ENCODE measurements around the gene PSMB9.
"Not testable (repeated sequence)": the region's sequence is repeated elsewhere in the genome, so short reads cannot be mapped to it uniquely, and the experiment has no call there.

The PSMB9 gene

DNA sequence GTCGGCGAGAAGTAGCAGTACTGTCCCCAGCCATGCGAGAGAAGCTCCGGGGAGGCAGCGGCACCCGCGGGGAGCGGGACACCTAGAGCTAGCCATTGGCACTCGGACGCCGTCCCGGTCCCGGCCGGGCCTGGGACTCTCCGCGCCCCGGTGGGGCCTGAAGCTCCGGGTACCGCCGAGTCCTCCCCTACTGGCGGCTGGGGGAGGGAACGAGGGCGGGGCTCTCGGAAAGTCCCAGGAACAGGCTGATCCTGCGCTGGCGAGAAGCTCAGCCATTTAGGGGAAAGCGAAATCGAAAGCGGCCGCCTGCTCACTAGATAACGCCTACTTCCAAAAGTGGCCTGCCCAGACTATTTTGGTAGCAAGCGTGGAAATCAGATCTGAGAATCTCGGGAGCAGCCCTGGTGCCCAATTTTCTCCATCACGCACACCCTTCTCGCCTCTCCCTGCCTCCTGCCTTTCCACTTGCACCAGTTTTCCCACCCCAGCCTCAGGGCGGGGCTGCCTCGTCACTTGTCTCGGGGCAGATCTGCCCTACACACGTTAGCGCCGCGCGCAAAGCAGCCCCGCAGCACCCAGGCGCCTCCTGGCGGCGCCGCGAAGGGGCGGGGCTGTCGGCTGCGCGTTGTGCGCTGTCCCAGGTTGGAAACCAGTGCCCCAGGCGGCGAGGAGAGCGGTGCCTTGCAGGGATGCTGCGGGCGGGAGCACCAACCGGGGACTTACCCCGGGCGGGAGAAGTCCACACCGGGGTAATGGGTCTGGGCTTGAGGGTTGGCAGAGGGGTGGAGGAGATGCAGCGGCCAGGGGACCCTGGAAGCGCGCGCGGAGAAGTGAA, at the start of gene PSMB9, which contains the start of gene TAP1:
Gene PSMB9, plus strand, starts transcription at position 652 of the 835 bp plus-strand sequence. Its CDS starts 38 bp downstream, at position 690.
Gene TAP1, minus strand, starts transcription at position 164 of the 835 bp plus-strand sequence. Its CDS starts 68 bp downstream, at position 96.
- TF ChIP-seq, protein P1, sequence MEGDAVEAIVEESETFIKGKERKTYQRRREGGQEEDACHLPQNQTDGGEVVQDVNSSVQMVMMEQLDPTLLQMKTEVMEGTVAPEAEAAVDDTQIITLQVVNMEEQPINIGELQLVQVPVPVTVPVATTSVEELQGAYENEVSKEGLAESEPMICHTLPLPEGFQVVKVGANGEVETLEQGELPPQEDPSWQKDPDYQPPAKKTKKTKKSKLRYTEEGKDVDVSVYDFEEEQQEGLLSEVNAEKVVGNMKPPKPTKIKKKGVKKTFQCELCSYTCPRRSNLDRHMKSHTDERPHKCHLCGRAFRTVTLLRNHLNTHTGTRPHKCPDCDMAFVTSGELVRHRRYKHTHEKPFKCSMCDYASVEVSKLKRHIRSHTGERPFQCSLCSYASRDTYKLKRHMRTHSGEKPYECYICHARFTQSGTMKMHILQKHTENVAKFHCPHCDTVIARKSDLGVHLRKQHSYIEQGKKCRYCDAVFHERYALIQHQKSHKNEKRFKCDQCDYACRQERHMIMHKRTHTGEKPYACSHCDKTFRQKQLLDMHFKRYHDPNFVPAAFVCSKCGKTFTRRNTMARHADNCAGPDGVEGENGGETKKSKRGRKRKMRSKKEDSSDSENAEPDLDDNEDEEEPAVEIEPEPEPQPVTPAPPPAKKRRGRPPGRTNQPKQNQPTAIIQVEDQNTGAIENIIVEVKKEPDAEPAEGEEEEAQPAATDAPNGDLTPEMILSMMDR (IDR thresholded peaks at IDR 0.05; ENCODE audit: low read depth, low read length), result peak; percentile 62
- peak; percentile 82 for DNase-seq (ENCODE audit: extremely low read depth, low read depth)

DNA sequence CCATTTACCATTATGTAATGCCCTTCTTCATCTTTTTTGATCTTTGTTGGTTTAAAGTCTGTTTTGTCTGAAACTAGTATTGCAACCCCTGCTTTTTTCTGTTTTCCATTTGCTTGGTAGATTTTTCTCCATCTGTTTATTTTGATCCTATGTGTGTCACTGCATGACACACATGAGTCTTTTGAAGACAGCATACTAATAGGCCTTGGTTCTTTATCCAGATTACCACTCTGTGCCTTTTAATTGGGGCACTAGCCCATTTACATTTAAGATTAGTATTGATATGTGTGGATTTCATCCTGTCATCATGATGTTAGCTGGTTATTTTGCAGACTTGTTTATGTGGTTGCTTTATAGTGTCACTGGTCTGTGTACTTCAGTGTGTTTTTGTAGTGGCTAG, 48.6 kb upstream of the PSMB9 start:
- DNase-seq (ENCODE audit: extremely low read depth, low read depth), result not testable (repeated sequence)

DNA sequence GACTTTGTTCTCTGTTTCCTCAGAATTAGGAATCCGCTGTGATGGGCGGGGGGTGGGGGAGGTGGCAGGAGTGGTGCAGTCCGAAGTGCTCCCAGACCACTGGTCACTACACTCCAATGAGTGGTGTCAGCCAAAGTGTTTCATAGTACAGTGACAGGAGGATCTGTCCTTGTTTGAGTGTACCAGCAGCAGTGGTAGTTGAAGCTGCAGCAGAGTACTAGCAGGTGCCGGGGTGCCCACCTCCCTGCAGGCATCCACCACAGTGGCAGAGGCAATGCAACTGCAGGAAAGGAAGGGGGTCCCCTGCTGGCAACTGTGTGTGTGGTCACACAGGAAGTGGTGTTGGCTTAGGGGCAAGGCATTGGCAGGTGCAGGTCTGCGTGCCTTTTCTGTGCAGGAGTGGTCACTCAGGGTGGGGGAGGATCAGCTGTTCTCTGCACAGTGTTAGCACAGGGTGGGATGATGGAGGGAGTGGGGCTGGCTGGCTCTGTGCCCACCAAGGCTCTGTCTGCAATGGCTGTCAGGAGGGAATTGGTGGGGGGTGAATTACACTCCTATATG, 46.9 kb upstream of the PSMB9 start:
- TF ChIP-seq, protein P1 (IDR thresholded peaks at IDR 0.05; ENCODE audit: low read depth, low read length), result no peak

DNA sequence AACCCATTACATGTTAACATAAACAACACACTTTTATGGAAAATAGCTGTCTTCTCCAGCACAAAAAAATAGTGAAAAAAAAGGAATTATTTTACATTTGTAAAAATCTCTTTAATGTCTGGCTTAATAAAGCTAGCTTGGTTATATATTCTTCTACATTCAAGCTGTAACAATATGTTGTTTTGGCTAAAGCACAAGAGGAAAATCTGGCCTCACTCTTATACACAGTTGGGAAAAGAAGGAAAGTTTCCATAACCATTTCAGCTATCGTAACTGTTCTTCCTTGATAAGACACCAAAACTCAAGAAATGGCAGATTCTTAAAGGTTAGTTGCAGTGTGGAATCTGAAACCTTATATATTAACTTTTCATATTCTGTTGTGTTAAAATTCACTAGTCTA, 44.8 kb upstream of the PSMB9 start:
- TF ChIP-seq, protein P1 (IDR thresholded peaks at IDR 0.05; ENCODE audit: low read depth, low read length), result no peak
- no peak for DNase-seq (ENCODE audit: extremely low read depth, low read depth)

More for the DNA sequence above, 46.9 kb upstream of the PSMB9 start:
- DNase-seq (ENCODE audit: extremely low read depth, low read depth), result no peak

DNA sequence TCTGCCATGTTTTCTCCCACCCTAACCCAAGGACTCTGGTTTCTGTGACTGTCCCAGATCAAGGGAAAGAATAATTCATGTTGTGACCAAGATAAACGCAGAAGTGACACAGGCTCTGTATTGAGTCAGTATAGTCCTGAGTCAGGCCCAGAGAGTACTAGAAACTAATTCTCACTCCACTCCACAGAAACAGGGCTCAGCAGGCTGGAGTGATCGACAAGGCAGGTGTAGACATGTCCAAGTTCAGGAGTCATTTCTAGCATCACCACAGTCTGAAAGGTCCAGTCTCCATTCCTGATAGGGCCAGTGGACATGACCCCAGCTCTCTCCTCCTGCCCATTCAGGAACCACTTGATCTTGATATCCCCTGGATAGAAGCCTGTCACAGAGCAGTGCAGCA, 39.8 kb upstream of the PSMB9 start:
- TF ChIP-seq, protein P1 (IDR thresholded peaks at IDR 0.05; ENCODE audit: low read depth, low read length), result no peak
- DNase-seq (ENCODE audit: extremely low read depth, low read depth), result no peak

DNA sequence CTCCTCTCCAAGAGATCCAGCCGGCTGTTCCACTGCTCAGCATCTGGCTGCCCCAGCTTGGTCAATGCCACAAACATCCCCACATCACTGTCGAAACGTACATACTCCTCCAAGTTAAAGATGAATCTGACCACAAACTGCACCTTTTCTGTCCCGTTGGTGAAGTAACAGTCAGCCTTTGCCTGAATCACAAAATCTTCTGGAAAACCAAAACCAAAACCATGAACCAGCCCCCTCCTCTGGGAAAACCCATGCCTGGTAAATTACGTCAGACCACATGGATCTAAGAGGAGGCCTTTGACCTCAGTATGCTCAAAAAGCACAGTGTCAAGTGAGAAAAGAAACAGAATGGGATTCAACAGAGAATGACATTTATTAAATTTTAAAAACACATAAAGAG, 38.9 kb upstream of the PSMB9 start:
- no peak for DNase-seq (ENCODE audit: extremely low read depth, low read depth)
- TF ChIP-seq, protein P1 (IDR thresholded peaks at IDR 0.05; ENCODE audit: low read depth, low read length), result no peak

DNA sequence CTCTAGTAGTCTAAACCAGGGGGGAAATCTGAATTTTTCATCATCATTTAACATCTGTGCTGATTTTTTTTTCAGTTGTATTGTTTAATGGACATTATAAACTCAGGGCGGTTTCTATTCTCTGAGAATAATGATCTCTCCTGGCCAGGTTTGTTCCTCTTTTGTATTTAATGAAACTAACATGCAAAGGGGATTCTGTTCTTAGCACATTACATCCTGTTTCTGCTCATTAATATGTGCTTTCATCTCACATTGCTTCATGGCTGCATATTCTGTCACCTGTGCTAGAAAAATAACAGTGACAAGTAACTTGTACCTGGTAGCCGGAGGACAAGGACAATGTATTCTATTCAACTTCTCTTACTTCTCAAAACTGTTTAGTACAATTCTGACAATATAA, 38.0 kb upstream of the PSMB9 start:
- TF ChIP-seq, protein P1 (IDR thresholded peaks at IDR 0.05; ENCODE audit: low read depth, low read length), result no peak
- no peak for DNase-seq (ENCODE audit: extremely low read depth, low read depth)

Data from AG09319 (cell line).